Measurements from ENCODE around the gene NAPEPLD. TPM values are rescaled to one million over a fixed set of nuclear protein-coding genes. Genes with fewer than 3 reads are reported as not detected.

Gene NAPEPLD
- total RNA-seq, 2 experiments from 2014 or later, result 1.5 to 1.7 TPM

GRCh38 chr7:103132995-103133688, 15.8 kb downstream of the NAPEPLD start:
- Histone ChIP-seq H3K27me3 (ENCODE audit: control insufficient read depth in 1 of 2, insufficient read depth in 2 of 2, low read length in 2 of 2) (no peaks in the 10 kb centered on the region), H3K36me3 (ENCODE audit: insufficient read depth, low read length) (peaks cover 5% of the 10 kb centered on the region), H3K9me3 (ENCODE audit: control insufficient read depth in 1 of 2, insufficient read depth in 1 of 2, low read length in 2 of 2) (no peaks in the 10 kb centered on the region), H3K4me1 (ENCODE audit: insufficient read depth, low read length) (no peaks in the 10 kb centered on the region), H3K4me3 (ENCODE audit: low read length) (no peak overlapping the region), H3K27ac (ENCODE audit: low read depth in 1 of 2, low read length in 2 of 2) (no peak overlapping the region)
- H3K27ac Mint-ChIP-seq, result no peak overlapping the region
- no peak for TF ChIP-seq CTCF (IDR thresholded peaks at IDR 0.05)
- H3K9me3 Mint-ChIP-seq, result no peaks in the 10 kb centered on the region
- CTCF ChIA-PET, result no interaction called here
- intact Hi-C loops (cut with DNase I, micrococcal nuclease), result no loop called here
- H3K4me3 Mint-ChIP-seq, result no peak overlapping the region
- ATAC-seq (ENCODE audit: poor library complexity) (no peak), DNase-seq (no peak)
- POLR2A ChIA-PET, result no interaction called here
- H3K27me3 Mint-ChIP-seq, result no peaks in the 10 kb centered on the region
- H3K36me3 Mint-ChIP-seq (ENCODE audit: low read depth), result peaks cover 5% of the 10 kb centered on the region
- peaks cover 22% of the 10 kb centered on the region for H3K4me1 Mint-ChIP-seq (ENCODE audit: low read depth)

GRCh38 chr7:103130901-103131624, 17.8 kb downstream of the NAPEPLD start:
- Mint-ChIP-seq H3K36me3 (ENCODE audit: low read depth) (peaks cover 23% of the 10 kb centered on the region), H3K27me3 (no peaks in the 10 kb centered on the region), H3K4me3 (no peak overlapping the region), H3K27ac (no peak overlapping the region), H3K9me3 (no peaks in the 10 kb centered on the region), H3K4me1 (ENCODE audit: low read depth) (peaks cover 22% of the 10 kb centered on the region)
- Histone ChIP-seq H3K4me3 (ENCODE audit: low read length) (no peak overlapping the region), H3K36me3 (ENCODE audit: insufficient read depth, low read length) (peaks cover 20% of the 10 kb centered on the region), H3K27ac (ENCODE audit: low read depth in 1 of 2, low read length in 2 of 2) (no peak overlapping the region), H3K27me3 (ENCODE audit: control insufficient read depth in 1 of 2, insufficient read depth in 2 of 2, low read length in 2 of 2) (no peaks in the 10 kb centered on the region), H3K9me3 (ENCODE audit: control insufficient read depth in 1 of 2, insufficient read depth in 1 of 2, low read length in 2 of 2) (no peaks in the 10 kb centered on the region), H3K4me1 (ENCODE audit: insufficient read depth, low read length) (no peaks in the 10 kb centered on the region)
- DNase-seq (no peak), ATAC-seq (ENCODE audit: poor library complexity) (no peak)
- CTCF ChIA-PET, result no interaction called here
- intact Hi-C loops (cut with DNase I, micrococcal nuclease), result no loop called here
- POLR2A ChIA-PET, result no interaction called here
- no peak for TF ChIP-seq CTCF (IDR thresholded peaks at IDR 0.05)

- no peaks in the 10 kb centered on the region for H3K9me3 Mint-ChIP-seq
- Histone ChIP-seq H3K9me3 (ENCODE audit: control insufficient read depth in 1 of 2, insufficient read depth in 1 of 2, low read length in 2 of 2) (no peaks in the 10 kb centered on the region), H3K27ac (ENCODE audit: low read depth in 1 of 2, low read length in 2 of 2) (no peak overlapping the region), H3K36me3 (ENCODE audit: insufficient read depth, low read length) (peaks cover 22% of the 10 kb centered on the region), H3K4me1 (ENCODE audit: insufficient read depth, low read length) (no peaks in the 10 kb centered on the region), H3K4me3 (ENCODE audit: low read length) (no peak overlapping the region), H3K27me3 (ENCODE audit: control insufficient read depth in 1 of 2, insufficient read depth in 2 of 2, low read length in 2 of 2) (no peaks in the 10 kb centered on the region)
- peaks cover 26% of the 10 kb centered on the region for H3K36me3 Mint-ChIP-seq (ENCODE audit: low read depth)
- no peak for ATAC-seq (ENCODE audit: poor library complexity)
- H3K4me1 Mint-ChIP-seq (ENCODE audit: low read depth), result peaks cover 17% of the 10 kb centered on the region
- no peak for TF ChIP-seq CTCF (IDR thresholded peaks at IDR 0.05)
- no peak for DNase-seq
- no peak overlapping the region for H3K4me3 Mint-ChIP-seq
- no peaks in the 10 kb centered on the region for H3K27me3 Mint-ChIP-seq
- no peak overlapping the region for H3K27ac Mint-ChIP-seq
- ChIA-PET CTCF (no interaction called here), POLR2A (no interaction called here)
- intact Hi-C loops (cut with DNase I, micrococcal nuclease), result no loop called here
These were observed 19.0 kb downstream of the NAPEPLD start for GRCh38 chr7:103129702-103130549.

Data from CD4-positive, alpha-beta T cell (primary cell).